GM21390 (cell line): ENCODE measurements around the gene CFAP73.

Experiments used
- ATAC-seq: cut with Tn5 transposase; IDR thresholded peaks from one replicate; pipeline ENCODE4 v1.9.1; 2021; ENCODE audit not compliant: unreplicated experiment

Gene CFAP73

DNA sequence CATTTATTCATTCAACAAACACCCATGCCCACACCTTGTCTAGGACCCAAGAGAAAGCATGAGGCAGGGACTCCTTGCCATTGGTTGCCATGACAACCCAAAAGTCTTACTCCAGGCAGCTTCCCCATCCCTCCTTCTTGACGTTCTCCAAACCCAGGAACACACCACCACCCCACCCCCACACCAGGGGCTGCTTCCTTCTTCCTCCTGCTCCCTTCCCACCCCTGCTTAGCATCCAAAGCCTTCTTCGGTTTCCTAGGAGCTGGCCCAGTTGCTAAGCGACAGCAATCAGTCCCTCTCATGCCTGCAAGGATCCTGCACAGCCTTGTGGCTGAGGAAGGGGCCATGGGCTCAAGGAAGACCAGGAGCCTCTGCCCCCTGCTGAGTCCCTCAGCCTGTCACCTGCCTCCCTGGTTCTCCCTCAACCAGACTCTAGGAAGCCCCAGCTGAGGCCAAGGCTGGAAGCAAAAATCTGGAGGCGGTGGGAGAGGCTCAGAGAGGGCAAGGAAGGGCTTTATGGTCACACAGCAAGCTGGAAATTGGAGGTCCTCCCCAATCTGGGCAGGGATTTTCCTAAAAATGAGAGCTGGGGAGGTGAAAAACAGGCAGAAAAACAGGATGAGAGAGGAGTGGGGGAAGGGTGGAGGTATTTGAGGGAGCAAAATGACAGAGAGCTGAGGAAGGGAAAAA is 29.4 kb upstream of the CFAP73 start:
- no peak for ATAC-seq

DNA sequence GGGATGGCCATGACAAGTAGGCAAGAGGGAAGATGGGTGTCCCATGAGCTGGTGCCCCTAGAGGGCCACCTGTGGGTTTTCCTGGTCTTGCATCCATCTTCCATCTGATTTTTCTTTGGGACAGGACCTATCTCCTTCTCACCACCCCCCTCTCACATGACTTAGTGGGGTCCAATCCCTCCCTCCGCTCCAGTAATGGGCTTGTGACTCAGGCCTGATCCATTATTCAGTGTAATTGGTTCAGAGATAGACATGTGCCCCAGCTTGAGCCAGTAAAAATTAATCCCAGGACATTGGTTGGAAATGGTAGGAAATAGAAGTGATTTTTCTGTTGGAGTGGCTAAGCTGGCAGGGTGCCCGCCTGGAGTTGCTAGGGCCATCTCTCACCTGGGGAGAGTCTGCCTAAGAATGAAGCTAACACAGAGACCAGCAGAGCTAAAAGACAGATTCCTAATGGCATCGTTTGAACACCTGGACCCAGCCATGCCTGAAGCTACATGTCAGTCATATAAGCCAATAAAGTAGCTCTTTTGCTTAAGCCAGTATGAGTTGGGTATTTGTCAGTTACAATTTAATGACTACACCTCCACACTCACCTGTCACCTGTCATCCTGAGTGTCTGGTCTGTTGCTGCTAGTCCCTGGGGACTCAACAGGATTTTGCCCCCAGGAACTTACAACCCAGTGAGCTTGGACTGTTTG is 28.7 kb upstream of the CFAP73 start:
- no peak for ATAC-seq

DNA sequence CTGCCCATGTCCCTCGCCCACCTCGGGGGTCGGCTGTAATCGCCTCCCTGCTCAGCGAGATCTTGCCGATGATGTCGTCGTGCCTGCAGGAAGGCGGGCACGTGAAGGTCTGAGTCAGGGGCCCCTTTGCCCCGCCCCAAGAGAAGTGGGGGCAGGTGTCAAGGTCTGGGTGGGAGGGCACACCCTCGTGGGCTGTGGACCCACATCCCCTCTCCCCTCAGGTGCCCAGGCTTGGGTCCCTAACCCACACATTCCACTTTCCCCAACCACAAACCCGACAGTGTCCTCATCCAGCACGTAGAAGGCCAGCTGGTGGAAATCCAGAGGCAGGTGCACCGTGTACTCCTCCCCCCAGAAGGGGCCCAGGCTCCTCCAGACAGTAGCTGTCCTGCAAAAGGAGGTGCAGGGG is 21.7 kb upstream of the CFAP73 start:
- ATAC-seq, result no peak

DNA sequence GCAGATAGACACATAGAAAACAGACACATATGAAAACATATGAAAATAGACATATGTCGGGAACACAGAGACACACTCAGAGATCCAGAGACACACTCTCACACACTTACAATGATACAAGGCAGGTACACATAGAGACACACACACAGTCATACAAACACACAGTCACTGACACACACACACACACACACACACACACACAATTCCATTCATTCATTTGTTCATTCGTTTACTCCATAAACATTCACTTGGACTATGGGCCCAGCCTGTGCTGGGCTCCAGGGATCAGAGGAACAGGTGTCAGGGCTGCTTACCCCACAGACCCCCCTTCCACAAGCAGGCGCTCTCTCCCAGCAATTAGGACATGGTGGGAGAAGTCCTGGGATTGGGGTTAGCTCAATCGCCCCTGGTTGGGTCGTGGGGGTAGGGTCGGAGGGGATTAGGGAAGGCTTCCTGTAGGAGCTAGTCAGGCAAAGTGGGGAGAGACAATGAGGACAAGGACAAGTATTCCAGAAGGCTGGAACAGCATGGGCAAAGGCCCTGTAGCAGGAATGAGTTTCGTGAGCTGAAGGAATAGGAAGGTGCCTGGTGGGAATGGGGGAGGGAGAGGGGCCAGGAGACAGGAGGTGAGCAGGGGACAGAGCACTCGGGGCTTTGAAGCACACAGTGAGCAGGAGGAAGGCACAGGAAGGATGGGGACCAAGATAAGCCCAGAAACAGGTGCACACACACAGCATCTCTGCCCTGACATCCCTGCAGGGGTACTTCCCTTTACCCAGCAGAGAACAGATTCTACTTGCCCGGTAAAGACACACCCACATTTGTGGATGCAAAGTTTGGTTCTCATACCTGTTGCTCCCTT is 20.5 kb upstream of the CFAP73 start:
- no peak for ATAC-seq

DNA sequence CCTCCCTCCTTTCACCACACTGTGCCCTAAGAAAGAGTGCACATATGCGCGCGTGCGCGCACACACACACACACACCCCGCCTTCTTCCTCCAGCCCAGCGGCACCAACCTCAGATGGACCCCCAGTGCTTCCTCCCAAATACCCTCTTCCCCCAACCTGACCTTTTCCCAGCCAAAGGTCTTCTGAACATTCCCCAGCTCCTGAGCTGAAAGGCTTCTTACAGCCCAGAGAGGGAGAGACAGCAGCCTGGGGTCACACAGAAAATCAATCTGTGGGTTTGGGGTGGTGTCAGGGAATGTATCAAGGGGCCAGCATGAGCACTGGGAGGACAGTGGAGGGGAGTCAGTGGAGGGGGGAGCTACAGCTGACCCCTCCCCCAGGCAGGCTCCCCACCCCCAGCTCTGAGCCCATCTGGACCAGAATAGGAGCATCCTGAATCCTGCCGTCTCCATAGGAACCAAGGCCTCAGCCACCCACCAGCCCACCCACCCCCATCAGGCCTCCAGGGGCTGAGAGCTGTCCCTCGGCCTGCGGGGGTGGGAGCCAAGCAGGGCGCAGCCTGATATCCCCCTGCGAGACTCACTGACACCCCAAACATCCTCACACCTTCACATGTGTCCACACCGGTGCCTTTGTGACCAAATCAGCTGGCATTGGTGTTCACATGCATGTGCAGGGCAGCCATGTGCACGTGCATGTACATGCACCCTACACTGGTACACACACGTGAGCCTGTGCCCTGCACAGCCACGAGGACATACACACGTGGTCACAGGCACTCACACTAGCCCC is 19.7 kb upstream of the CFAP73 start:
- no peak for ATAC-seq

DNA sequence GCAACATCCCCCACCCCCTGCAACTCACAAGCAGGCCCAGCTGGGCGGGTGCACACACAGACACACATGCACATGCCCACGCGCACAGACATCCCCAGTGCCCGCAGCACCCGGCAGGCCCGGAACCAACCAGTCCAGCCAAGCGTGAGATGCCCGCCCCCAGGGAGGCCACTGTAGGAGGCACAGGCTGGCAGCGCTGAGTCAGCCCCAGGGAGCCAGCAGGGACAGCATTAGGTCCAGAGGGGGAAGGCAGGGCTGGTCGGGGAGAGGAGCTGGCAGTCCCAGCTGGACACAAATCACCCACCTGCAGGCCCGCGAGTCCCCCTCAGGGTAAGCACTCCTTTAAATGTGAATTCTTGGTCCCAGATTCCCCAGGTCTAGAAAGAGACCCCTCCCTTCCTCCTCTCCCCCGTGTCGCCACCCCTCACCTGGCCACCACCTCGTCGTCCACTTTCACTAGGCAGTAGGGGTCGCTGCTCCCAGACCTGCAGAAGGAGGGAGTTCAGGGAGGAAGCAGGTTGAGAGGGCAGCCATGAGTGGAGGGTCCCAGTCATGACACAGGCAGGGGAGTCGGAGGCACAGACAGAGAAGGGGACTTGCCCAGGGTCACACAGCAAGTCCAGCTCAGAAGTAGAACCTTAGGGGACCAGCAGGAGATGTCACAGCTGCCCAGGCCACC is 18.9 kb upstream of the CFAP73 start:
- ATAC-seq, result no peak

DNA sequence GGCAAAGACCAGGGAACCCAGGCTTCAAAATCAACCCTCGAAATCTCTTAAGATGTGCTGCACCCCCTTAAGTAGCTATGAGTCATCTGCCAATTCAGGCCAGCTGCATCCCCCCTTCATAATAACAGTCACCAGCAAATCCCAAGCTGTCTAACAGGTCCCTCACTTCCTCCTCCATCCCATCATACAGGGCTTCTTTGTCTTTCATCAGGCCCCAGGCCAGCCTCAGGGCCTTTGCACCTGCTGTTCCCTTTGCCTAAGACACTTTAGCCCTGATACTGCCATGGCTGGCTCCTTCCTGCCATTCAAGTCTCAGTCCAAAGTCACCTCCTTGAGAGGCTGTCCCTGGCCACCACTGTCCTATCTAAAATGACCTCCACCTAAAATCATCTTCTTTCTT is 18.0 kb upstream of the CFAP73 start:
- ATAC-seq, result no peak

DNA sequence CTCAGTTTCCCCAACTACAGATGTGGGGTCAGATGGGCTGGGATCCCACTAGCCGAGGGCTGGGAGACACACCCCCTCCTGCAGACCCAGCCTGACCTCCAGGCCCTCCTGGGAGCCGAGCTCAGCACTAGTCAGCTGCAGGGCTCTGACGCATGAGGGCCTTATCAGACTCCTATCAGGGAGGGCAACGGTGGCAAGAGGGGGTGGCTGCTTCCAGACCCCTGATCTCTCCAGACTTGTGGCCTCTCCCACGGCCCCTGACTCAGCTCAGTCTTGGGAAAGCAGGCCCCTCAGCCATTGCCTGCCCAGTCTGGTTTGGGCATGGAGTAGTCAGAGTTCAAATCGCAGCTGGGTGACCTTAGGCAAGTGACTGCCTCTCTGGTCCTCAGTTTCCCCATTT is 16.5 kb upstream of the CFAP73 start:
- no peak for ATAC-seq

DNA sequence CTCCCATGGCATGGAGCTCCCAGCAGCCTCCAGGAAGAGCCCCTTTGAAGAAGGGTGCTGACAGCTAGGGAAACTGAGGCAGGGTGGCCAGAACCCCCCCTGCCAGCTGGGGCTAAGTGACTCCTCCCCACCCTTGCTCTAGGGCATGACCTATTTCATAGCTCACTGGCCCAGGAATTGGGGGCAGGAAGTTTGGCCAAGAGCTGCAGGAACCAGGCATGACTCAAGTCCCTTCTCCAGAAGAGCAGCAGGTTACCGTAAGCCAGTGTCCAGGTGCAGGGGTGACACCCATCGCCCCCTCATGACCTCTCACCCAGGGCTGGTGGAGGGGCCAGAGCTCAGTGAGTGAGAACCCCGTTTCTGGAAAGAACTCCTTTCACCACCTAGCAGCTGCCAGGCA is 15.9 kb upstream of the CFAP73 start:
- no peak for ATAC-seq

DNA sequence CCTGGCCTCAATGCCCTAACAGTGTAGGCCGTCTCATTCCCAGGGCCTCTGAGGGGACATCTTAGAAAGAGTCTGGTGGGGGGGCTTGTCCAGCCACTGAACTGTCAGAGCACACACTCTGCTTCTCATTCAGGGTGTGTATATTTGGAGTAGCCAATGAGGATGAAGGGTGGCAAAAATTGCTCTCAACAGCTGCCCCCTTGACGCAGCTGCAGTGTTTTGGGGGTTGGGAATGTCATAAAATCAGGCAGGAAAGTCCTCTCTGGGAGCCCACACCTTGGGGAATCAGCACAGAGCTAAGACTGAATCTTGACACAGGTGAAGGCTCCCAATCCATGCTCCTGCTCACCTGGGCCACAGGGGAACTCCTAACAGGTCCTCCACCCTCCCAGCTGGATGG is 15.5 kb upstream of the CFAP73 start:
- no peak for ATAC-seq

DNA sequence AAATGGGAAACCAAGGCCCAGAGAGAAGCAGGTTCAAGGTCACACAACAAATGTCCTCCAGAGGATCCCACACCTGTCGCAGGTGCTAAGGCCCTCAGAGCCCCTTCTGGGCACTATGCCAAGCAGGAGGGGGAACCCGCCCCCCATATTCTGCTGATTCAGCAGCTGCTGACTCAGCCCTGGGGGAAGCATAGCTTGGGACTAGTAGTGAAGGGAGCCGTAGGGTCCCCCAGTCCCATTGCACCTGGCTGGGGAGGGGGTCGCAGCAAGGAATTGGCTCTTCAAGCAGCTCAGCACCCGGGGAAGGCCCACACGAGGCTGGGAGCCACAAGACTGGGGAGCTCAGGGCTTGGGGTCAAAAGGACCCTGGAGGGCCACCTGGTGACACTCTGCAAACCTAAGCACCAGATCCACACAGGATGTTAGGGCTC is 15.0 kb upstream of the CFAP73 start:
- no peak for ATAC-seq

DNA sequence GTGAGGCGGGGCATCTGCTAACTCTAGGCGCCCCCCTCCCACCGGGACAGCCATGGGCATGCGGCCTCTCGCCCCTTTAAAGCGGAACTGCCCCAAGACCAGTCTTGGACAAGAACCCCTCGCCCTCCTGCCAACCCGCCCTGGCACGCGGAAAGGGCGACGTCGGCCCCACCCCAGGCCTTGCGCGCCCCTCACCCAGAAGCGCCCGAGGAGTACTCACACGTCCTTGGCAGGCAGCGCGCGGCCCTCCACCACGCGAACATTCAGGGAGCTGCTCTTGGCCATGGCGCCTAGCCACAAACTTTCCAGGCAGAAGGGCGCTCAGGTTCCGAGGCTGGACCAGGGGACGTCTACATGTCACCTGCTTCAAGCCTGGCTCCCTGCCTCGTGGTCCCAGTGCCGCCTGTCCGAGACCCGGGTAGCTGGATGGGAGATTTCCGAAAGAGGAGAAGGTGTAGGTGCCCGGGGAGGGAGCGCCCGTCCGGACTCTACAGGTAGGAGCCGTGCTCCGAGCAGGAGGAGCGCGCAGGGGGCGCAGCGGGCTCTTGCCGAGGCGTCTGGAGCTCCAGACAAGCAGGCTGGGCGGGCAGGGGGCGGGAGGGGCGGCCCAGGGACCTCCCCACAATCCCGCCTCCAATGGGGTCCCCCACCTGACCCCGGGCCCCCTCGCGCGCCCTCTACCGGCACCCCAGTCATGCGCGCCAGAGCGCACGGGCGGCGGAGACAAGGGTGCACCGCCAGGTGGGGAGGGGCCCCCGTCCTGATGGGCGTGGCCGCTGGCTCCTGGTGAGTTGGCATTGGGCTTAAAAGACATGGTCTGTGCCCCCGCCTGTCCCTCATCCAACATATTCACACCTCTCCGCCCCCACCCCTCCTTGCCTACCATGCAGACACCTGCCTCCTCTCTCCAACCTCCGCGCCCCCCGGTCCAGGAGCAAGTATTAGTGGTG is 14.1 kb upstream of the CFAP73 start, which contains the start of gene RASAL1:
RASAL1 (minus strand) TSS at position 584 of the 950 bp plus-strand sequence; CDS start at position 285, 299 bp downstream.
- ATAC-seq, result no peak

DNA sequence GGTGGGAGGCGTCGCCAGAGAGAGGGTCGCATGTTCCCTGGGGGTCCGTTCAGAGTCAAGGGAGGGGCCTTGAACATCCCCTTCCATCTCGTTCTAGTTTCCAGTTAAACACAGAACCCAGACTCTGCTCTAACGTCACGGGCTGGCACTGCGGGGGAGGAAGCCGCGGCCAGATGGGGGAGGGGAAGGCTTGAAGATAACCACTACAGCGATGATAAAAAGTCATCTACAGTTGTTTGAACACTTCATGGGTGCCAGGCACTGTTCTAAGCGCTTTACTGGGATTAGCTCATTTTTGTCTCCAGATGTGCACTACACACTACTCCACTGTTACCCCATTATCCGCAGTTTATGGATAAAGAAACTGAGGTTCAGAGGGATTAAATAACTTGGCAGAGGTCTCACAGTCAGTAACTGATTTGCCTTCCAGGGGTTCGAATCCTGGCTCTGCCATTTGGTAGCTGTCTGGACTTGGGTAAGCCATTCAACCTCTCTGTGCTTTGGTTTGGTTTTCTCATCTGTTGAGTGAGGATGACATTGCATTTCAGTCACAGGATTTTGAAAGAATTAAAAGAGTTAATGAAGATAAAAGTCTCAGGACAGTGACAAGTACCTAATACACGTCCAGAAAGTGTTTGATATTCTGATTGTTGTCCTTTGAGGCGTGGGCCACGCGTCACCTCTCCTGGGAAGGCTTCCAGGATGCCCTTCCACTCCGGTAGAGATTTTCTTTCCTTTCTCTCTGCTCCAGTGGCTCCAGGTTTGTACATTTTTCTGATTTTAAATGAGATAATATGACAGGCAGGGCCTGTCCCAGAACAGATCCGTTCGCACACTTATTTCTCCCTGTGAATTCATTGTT is 13.2 kb upstream of the CFAP73 start:
- ATAC-seq, result no peak

DNA sequence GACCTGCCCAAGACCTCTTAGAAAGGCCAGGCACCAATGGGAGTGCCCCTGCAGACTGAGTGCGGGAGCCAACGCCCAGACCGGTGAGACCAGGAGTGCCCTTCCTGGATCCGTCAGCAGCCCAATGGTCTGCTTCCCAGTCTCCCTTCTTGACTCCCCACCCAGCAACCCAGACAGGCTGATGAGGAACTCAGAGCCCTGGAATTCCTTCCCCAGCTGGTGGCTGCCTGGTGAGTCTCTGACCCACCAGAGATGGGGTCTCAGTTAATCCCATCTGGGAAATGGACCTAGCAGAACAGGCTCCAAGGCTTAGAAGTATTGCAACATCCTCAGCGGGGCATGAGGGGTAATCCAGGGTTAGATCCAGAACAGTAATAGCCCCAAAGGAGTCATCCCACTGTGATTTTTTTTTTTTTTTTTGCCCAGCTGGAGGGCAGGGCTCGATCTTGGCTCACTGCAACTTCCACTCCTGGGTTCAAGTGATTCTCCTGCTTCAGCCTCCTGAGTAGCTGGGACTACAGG is 12.5 kb upstream of the CFAP73 start:
- ATAC-seq, result no peak

DNA sequence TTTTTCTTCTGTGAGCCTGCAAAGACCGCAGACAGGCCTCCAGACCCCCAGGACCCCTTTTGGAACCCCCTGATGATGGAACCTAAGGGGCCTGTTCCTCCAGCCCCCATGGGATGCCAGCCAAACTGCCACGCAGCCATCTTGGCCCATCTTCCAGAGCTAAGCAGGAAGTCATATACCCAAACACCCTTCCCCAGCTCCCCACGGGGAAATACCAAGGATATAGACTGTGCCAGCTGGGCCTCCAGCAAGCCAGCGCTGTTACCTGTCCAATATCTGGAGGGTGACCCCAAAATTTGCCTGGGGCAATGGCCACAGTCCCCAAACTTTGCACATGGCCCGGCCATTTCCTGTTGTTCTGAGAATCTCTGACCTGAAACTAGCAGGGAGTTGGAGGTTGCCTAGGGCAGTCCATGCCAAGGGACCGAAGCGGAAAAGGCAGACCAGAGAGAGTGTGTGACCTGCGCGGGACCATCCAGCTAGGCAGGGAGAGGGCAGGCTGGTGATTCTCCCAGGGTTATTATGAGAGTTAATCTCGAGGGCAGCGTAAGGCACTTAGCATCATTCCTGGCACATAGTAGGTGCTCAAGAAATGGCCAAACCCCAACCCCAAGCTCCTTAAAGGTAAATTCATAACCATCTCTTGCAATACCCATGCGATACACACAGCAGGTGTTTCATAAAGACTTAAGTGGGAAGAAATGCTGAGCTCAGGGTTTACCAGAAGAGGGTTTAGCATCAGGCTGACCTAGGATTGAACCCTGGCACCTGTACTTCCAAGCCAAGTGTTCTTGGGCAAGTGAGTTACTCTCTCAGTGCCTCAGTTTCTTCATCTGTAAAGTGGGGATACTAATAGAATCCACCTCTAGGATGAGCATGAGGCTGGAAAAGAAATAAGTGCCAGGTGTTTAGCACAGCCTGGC is 11.4 kb upstream of the CFAP73 start:
- no peak for ATAC-seq

DNA sequence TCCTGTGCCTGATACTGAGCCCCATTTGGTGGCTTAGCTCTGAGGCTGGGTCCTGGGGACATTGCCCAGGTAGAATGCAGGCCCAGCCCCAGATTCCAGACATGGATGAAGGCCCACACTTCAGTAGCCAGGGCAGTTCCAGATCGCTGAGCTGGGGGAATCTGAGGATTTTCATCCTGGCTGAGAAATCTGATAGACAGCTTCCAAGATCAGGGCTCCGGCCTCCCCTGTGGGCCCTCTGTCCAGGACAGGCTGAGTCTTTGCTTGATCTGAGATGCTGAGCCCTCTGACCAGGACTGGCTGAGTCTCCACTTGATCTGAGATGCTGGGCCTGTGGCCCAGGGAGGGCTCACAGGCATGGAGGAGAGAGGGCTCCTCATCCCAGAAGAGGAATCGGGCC is 10.7 kb upstream of the CFAP73 start:
- ATAC-seq, result no peak

DNA sequence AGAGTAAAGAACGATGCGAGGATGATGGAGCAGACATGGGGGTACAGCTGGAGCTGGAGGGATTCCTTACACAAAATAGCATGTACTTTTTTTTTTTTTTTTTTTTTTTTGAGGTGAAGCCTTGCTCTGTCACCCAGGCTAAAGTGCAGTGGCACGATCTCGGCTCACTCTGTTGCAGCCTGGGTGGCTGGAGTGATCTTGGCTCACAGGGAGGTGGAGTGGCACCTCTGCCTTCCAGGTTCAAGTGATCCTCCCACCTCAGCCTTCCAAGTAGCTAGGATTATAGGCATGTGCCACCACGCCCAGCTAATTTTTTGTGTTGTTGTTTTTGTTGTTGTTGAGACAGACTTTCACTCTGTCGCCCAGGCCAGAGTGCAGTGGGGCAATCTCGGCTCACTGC is 8.8 kb upstream of the CFAP73 start:
- ATAC-seq, result no peak
